Neural progenitor cell (in vitro differentiated cells): ENCODE results near the gene CLDN16. TPM values are rescaled to one million over a fixed set of nuclear protein-coding genes. Genes with fewer than 3 reads are reported as not detected.
A peak's percentile ranks its signal among the peaks of the same experiment; 100 is the strongest.

ENCODE experiments used
- DNase-seq: peaks from one replicate; pipeline ENCODE4 v3.0.0-alpha.2; 2016; ENCODE audit warnings: low spot score
- H2AFZ ChIP-seq: fragments of 200-600 bp; sonication (generic); replicated peaks from 2 replicates; pipeline ENCODE4 v1.6.1; 2016; ENCODE audit warnings: antibody characterized with exemption
- H3F3A ChIP-seq: fragments of 200-600 bp; sonication (generic); 2 replicates; pipeline ENCODE4 v1.6.1; 2016; ENCODE audit warnings: antibody characterized with exemption, low read depth
- H3K27ac ChIP-seq: fragments of 200-600 bp; sonication (generic); 2 replicates; pipeline ENCODE4 v1.5.1; 2016; ENCODE audit warnings: mild to moderate bottlenecking
- H3K27me3 ChIP-seq: fragments of 200-600 bp; sonication (generic); 2 replicates; pipeline ENCODE4 v1.6.1; 2016; ENCODE audit warnings: mild to moderate bottlenecking, moderate library complexity
- H3K36me3 ChIP-seq: fragments of 200-600 bp; sonication (generic); 2 replicates; pipeline ENCODE4 v1.5.1; 2016
- H3K4me1 ChIP-seq: fragments of 200-600 bp; sonication (generic); 2 replicates; pipeline ENCODE4 v1.6.1; 2016; ENCODE audit warnings: mixed run types
- H3K4me2 ChIP-seq: fragments of 200-600 bp; sonication (generic); 2 replicates; pipeline ENCODE4 v1.6.1; 2016
- H3K4me3 ChIP-seq: fragments of 200-600 bp; sonication (generic); 2 replicates; pipeline ENCODE4 v1.5.1; 2016
- H3K79me2 ChIP-seq: fragments of 200-600 bp; sonication (generic); 2 replicates; pipeline ENCODE4 v1.6.1; 2016; ENCODE audit warnings: low read depth
- H3K9ac ChIP-seq: fragments of 200-600 bp; sonication (generic); 2 replicates; pipeline ENCODE4 v1.6.1; 2016
- H3K9me3 ChIP-seq: fragments of 200-600 bp; sonication (generic); 2 replicates; pipeline ENCODE4 v1.5.1; 2016; ENCODE audit warnings: low read depth
- H4K20me1 ChIP-seq: fragments of 200-600 bp; sonication (generic); 2 replicates; pipeline ENCODE4 v1.6.1; 2016; ENCODE audit warnings: low read depth
- H3K27ac Mint-ChIP-seq: 3 replicates; pipeline ENCODE4 v1.8.0; 2021; ENCODE audit warnings: mixed read lengths
- H3K27me3 Mint-ChIP-seq: 2 replicates; pipeline ENCODE4 v1.8.0; 2022; ENCODE audit warnings: low read depth, mild to moderate bottlenecking, inconsistent platforms, moderate library complexity, mixed read lengths; ENCODE audit not compliant: insufficient read depth
- H3K36me3 Mint-ChIP-seq: 3 replicates; pipeline ENCODE4 v1.8.0; 2021; ENCODE audit warnings: mixed read lengths
- H3K4me1 Mint-ChIP-seq: 3 replicates; pipeline ENCODE4 v1.8.0; 2021; ENCODE audit warnings: mixed read lengths
- H3K4me3 Mint-ChIP-seq: 3 replicates; pipeline ENCODE4 v1.8.0; 2021; ENCODE audit warnings: mild to moderate bottlenecking, moderate library complexity, mixed read lengths
- H3K9me3 Mint-ChIP-seq: 3 replicates; pipeline ENCODE4 v1.8.0; 2020; ENCODE audit warnings: mixed read lengths
- EZH2 ChIP-seq: fragments of 200-600 bp; sonication (generic); IDR thresholded peaks from 2 replicates; pipeline ENCODE4 v1.6.1; 2017; ENCODE audit warnings: antibody characterized with exemption, mild to moderate bottlenecking, moderate library complexity
- EZH2phosphoT487 ChIP-seq: fragments of 200-600 bp; sonication (generic); IDR thresholded peaks from 2 replicates; pipeline ENCODE4 v1.6.1; 2017; ENCODE audit warnings: antibody characterized with exemption
- total RNA-seq: library from RNA; depleted of rRNA; stranded (reverse); fragments of >200 nt; gene quantifications from 2 replicates; pipeline ENCODE4 v1.2.3, GENCODE V29; 2015; ENCODE audit warnings: low replicate concordance
- TF ChIP-seq, protein P1 (sequence below): fragments of 200-600 bp; sonication (generic); IDR thresholded peaks from 2 replicates; pipeline ENCODE4 v1.5.1; 2017; ENCODE audit warnings: antibody characterized with exemption, mild to moderate bottlenecking

Gene CLDN16
- total RNA-seq, 1 donor from 2014 or later = not detected

- no peak overlapping the region for H3K4me3 ChIP-seq
- no peak overlapping the region for H3K27ac ChIP-seq
- no peaks in the 10 kb centered on the region for H3K36me3 ChIP-seq
- no peaks in the 10 kb centered on the region for H3K9me3 Mint-ChIP-seq
- no peak for DNase-seq
- no peak overlapping the region for H3K9ac ChIP-seq
- H3K4me3 Mint-ChIP-seq = no peak overlapping the region
- no peak overlapping the region for H2AFZ ChIP-seq
- TF ChIP-seq, protein P1, sequence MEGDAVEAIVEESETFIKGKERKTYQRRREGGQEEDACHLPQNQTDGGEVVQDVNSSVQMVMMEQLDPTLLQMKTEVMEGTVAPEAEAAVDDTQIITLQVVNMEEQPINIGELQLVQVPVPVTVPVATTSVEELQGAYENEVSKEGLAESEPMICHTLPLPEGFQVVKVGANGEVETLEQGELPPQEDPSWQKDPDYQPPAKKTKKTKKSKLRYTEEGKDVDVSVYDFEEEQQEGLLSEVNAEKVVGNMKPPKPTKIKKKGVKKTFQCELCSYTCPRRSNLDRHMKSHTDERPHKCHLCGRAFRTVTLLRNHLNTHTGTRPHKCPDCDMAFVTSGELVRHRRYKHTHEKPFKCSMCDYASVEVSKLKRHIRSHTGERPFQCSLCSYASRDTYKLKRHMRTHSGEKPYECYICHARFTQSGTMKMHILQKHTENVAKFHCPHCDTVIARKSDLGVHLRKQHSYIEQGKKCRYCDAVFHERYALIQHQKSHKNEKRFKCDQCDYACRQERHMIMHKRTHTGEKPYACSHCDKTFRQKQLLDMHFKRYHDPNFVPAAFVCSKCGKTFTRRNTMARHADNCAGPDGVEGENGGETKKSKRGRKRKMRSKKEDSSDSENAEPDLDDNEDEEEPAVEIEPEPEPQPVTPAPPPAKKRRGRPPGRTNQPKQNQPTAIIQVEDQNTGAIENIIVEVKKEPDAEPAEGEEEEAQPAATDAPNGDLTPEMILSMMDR = no peak
- TF ChIP-seq EZH2 (no peak), EZH2phosphoT487 (no peak)
- peaks cover 3% of the 10 kb centered on the region for H3K27me3 Mint-ChIP-seq
- H3F3A ChIP-seq = no peaks in the 10 kb centered on the region
- no peaks in the 10 kb centered on the region for H4K20me1 ChIP-seq
- no peaks in the 10 kb centered on the region for H3K27me3 ChIP-seq
- no peaks in the 10 kb centered on the region for H3K79me2 ChIP-seq
- H3K4me1 ChIP-seq = no peaks in the 10 kb centered on the region
- H3K4me2 ChIP-seq = no peak overlapping the region
- no peaks in the 10 kb centered on the region for H3K9me3 ChIP-seq
- no peaks in the 10 kb centered on the region for H3K36me3 Mint-ChIP-seq
- no peak overlapping the region for H3K27ac Mint-ChIP-seq
- no peaks in the 10 kb centered on the region for H3K4me1 Mint-ChIP-seq
Observed at GRCh38 chr3:190382082-190382481, 5.9 kb upstream of the CLDN16 start.

DNA sequence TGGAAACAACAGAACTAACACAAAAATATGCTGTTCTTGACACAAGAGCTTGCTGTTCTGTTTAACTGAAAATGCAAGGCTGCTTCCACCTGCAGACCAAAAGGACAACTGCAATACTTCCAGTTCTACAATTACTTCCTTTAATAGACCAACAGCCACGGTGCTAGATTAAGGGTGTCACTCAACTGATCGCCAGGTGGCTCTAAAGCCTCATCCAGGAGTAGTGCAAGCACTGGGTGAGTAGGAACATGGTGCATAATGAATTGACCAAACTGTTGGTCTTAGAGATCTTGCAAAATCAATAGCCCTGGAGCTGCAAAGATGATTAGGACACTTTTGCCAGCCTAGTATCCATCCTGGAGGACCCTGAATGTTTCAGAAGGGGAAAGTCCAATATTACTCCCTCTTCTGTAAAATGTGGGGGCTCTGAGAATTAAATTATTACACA is 3.6 kb upstream of the CLDN16 start:
- H3K9me3 Mint-ChIP-seq = no peaks in the 10 kb centered on the region
- Histone ChIP-seq H3K9me3 (no peaks in the 10 kb centered on the region), H3K4me3 (no peak overlapping the region), H3K4me2 (no peak overlapping the region), H3K79me2 (no peaks in the 10 kb centered on the region), H3K27ac (no peak overlapping the region), H4K20me1 (no peaks in the 10 kb centered on the region), H3K4me1 (no peaks in the 10 kb centered on the region), H3K9ac (no peak overlapping the region), H3F3A (no peaks in the 10 kb centered on the region), H2AFZ (no peak overlapping the region), H3K27me3 (no peaks in the 10 kb centered on the region), H3K36me3 (no peaks in the 10 kb centered on the region)
- peaks cover 3% of the 10 kb centered on the region for H3K27me3 Mint-ChIP-seq
- DNase-seq = peak; percentile 28
- no peak for TF ChIP-seq EZH2
- TF ChIP-seq EZH2phosphoT487 = no peak
- TF ChIP-seq, protein P1 = peak; percentile 35
- H3K4me1 Mint-ChIP-seq = no peaks in the 10 kb centered on the region
- no peak overlapping the region for H3K27ac Mint-ChIP-seq
- H3K36me3 Mint-ChIP-seq = no peaks in the 10 kb centered on the region
- H3K4me3 Mint-ChIP-seq = no peak overlapping the region

DNA sequence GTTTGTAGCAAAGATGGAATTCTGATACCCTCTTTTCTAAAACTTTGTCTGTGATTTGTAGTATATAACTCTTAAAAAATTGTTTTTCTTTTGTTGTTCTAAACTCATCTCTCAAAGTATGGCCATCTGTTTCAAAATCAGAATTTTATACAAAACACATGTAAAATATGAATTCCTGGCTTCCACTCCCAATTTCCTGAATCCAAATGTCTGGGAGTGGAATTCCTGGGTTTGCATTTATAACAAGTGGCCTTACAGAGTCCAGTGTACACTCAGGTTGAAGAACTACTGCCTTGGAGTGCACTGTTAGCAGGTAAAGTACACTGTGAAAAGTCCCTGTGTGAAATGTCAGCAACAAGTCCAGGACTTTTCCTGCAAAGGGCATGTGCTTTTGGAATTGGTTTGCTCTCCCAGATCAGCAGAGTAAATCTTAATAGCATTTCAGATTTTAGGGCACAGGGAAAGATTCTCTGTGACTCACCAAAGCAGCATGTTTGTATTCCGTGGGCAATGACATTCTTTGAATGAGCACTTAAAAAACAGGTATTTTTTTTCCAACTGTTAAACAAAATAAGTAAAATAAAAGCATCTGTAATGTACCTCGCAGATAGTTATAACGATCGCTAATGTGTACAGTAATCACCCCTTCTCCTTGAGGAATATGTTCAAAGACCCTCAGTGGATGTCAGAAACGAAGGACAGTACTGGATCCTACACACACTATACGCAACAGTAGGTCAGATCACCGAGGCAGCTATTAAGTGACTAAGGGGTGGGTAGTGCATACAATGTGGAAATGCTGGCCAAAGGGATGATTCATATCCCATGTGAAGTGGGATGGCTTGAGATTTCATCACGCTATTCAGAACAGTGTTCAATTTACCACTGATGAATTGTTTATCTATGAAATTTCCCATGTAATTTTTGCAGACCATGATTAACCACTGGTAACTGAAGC is 2.0 kb upstream of the CLDN16 start:
- Histone ChIP-seq H4K20me1 (no peaks in the 10 kb centered on the region), H3K4me1 (no peaks in the 10 kb centered on the region), H3K36me3 (no peaks in the 10 kb centered on the region), H3K27ac (no peak overlapping the region), H3K9me3 (no peaks in the 10 kb centered on the region), H3K79me2 (no peaks in the 10 kb centered on the region), H3F3A (no peaks in the 10 kb centered on the region), H3K4me3 (no peak overlapping the region), H3K9ac (no peak overlapping the region), H2AFZ (no peak overlapping the region), H3K4me2 (no peak overlapping the region), H3K27me3 (no peaks in the 10 kb centered on the region)
- H3K4me3 Mint-ChIP-seq = no peak overlapping the region
- no peaks in the 10 kb centered on the region for H3K36me3 Mint-ChIP-seq
- no peaks in the 10 kb centered on the region for H3K9me3 Mint-ChIP-seq
- TF ChIP-seq EZH2 (no peak), EZH2phosphoT487 (no peak)
- TF ChIP-seq, protein P1 = no peak
- no peaks in the 10 kb centered on the region for H3K4me1 Mint-ChIP-seq
- peaks cover 3% of the 10 kb centered on the region for H3K27me3 Mint-ChIP-seq
- DNase-seq = no peak
- H3K27ac Mint-ChIP-seq = no peak overlapping the region
